Thyroid gland (tissue), 4 donors: ENCODE results near the gene MKI67.

Experiments
- POLR2A ChIP-seq, 2 donors: fragments of 450-650 bp; IDR thresholded peaks; one replicate each; pipeline ENCODE4 v1.6.1; 2017; ENCODE audit warnings: antibody characterized with exemption in 2 of 2, mild to moderate bottlenecking in 2 of 2, moderate library complexity in 1 of 2
- TF ChIP-seq, protein P1 (sequence below), 6 experiments: fragments of 200-600 bp in 3 of 6; fragments of 450-650 bp in 3 of 6; sonication (generic) in 3 of 6; IDR thresholded peaks; one replicate each; pipeline ENCODE4 v1.5.1; 2016 to 2019; ENCODE audit warnings: antibody characterized with exemption in 6 of 6, mild to moderate bottlenecking in 2 of 6, inconsistent platforms in 1 of 6, moderate library complexity in 1 of 6

DNA sequence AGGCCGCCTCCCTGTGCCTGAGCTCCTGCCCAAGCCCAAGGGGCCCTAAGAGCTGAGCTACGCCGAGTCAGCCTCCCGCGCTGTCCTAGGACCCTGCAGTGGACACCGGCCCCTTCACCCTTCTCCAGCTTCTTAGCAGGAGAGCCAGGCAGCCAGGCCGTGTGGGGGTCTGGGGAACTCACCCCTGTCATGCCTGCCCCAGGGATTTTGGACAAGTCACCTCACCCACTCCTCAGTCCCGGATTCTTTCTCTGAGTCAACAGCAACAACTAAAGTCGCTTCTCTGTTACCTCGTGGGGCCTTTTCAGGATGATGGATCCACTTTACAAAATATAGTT, 79.3 kb downstream of the MKI67 start:
- TF ChIP-seq, protein P1, sequence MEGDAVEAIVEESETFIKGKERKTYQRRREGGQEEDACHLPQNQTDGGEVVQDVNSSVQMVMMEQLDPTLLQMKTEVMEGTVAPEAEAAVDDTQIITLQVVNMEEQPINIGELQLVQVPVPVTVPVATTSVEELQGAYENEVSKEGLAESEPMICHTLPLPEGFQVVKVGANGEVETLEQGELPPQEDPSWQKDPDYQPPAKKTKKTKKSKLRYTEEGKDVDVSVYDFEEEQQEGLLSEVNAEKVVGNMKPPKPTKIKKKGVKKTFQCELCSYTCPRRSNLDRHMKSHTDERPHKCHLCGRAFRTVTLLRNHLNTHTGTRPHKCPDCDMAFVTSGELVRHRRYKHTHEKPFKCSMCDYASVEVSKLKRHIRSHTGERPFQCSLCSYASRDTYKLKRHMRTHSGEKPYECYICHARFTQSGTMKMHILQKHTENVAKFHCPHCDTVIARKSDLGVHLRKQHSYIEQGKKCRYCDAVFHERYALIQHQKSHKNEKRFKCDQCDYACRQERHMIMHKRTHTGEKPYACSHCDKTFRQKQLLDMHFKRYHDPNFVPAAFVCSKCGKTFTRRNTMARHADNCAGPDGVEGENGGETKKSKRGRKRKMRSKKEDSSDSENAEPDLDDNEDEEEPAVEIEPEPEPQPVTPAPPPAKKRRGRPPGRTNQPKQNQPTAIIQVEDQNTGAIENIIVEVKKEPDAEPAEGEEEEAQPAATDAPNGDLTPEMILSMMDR (IDR thresholded peaks at IDR 0.05): no peak
- no peak for TF ChIP-seq POLR2A (IDR thresholded peaks at IDR 0.05)
